Gastroesophageal sphincter (tissue), 4 donors: ENCODE data around the gene PIGL. TPM values are rescaled to one million over a fixed set of nuclear protein-coding genes. Genes with fewer than 3 reads are reported as not detected.

Experiments used
- ATAC-seq: fragments of 150-250 bp; one replicate; pipeline ENCODE4 v1.9.1; 2016; ENCODE audit warnings: mild to moderate bottlenecking, moderate library complexity
- H3K27ac ChIP-seq, 4 donors: fragments of 200-600 bp; sonication (generic) in 3 of 4; 1 replicate in 3 of 4; 2 replicates in 1 of 4; pipeline ENCODE4 v1.5.1; 2016 to 2019
- H3K27me3 ChIP-seq: fragments of 200-600 bp; sonication (generic); one replicate; pipeline ENCODE4 v1.5.1; 2019
- H3K36me3 ChIP-seq, 2 donors: fragments of 200-600 bp; sonication (generic); one replicate each; pipeline ENCODE4 v1.5.1; 2019; ENCODE audit warnings: control low read depth in 1 of 2
- H3K4me1 ChIP-seq, 3 donors: fragments of 200-600 bp; sonication (generic); 1 replicate in 2 of 3; 2 replicates in 1 of 3; pipeline ENCODE4 v1.5.1; 2016 to 2019; ENCODE audit warnings: control low read depth in 2 of 3
- H3K4me3 ChIP-seq, 2 donors: fragments of 200-600 bp; sonication (generic); one replicate each; pipeline ENCODE4 v1.5.1; 2019; ENCODE audit warnings: mild to moderate bottlenecking in 1 of 2, moderate library complexity in 1 of 2
- H3K9me3 ChIP-seq, 3 donors: fragments of 200-600 bp; sonication (generic); one replicate each; pipeline ENCODE4 v1.5.1; 2017 to 2019; ENCODE audit warnings: control low read depth in 2 of 3
- CTCF ChIP-seq, 4 experiments: fragments of 200-600 bp in 2 of 4; fragments of 450-650 bp in 2 of 4; sonication (generic) in 1 of 4; IDR thresholded peaks; one replicate each; pipeline ENCODE4 v1.5.1; 2017 to 2019; ENCODE audit warnings: antibody characterized with exemption in 4 of 4, mild to moderate bottlenecking in 2 of 4, moderate library complexity in 2 of 4
- EP300 ChIP-seq: sonication (generic); formaldehyde crosslinking; IDR thresholded peaks from one replicate; pipeline ENCODE4 v1.6.1; 2017; ENCODE audit warnings: antibody characterized with exemption, mild to moderate bottlenecking
- POLR2A ChIP-seq, 2 donors: fragments of 450-650 bp; IDR thresholded peaks; one replicate each; pipeline ENCODE4 v1.6.1; 2017; ENCODE audit warnings: antibody characterized with exemption in 2 of 2, mild to moderate bottlenecking in 2 of 2, moderate library complexity in 1 of 2
- POLR2AphosphoS5 ChIP-seq: sonication (generic); formaldehyde crosslinking; IDR thresholded peaks from one replicate; pipeline ENCODE4 v1.6.1; 2017; ENCODE audit warnings: antibody characterized with exemption
- WGBS, 2 donors: methylation state at CpG; one replicate each; pipeline ENCODE4 v1.1.5; 2018; ENCODE audit warnings: low coverage in 1 of 2; 5-methylcytosine and 5-hydroxymethylcytosine counted together
- total RNA-seq, 4 donors: library from RNA; depleted of rRNA; stranded (reverse); fragments of >200 nt; gene quantifications; one replicate each; pipeline ENCODE4 v1.1.0, GENCODE V29; 2016

Gene PIGL
- total RNA-seq, 4 donors from 2014 or later = 5.6 to 73.0 (median 29.6) TPM

- H3K4me3 ChIP-seq = no peak overlapping the region
- TF ChIP-seq POLR2A (IDR thresholded peaks at IDR 0.05) = no peak
- TF ChIP-seq EP300 = no peak
- no peak for TF ChIP-seq POLR2AphosphoS5
- TF ChIP-seq CTCF (IDR thresholded peaks at IDR 0.05) = no peak
- H3K27me3 ChIP-seq = no peaks in the 10 kb centered on the region
- H3K27ac ChIP-seq = no peak overlapping the region
- WGBS, 2 donors = 83 to 100% methylated on average over 1 to 3 of the region's 3 CpGs
- H3K36me3 ChIP-seq = peaks cover 0 to 49% of the 10 kb centered on the region in 2 donors
- no peaks in the 10 kb centered on the region for H3K9me3 ChIP-seq
- H3K4me1 ChIP-seq = peaks cover 0 to 15% (median 0%) of the 10 kb centered on the region in 3 donors
- no peak for ATAC-seq
Measured at GRCh38 chr17:16327018-16327417, 110.0 kb downstream of the PIGL start.

- WGBS, 2 donors = no CpG with 5 or more reads among the region's 1 CpG
- H3K9me3 ChIP-seq = no peaks in the 10 kb centered on the region
- H3K27me3 ChIP-seq = no peaks in the 10 kb centered on the region
- ATAC-seq = no peak
- peaks cover 0 to 30% of the 10 kb centered on the region in 2 donors for H3K36me3 ChIP-seq
- peaks cover 0 to 15% (median 0%) of the 10 kb centered on the region in 3 donors for H3K4me1 ChIP-seq
- TF ChIP-seq POLR2AphosphoS5 = no peak
- no peak for TF ChIP-seq CTCF (IDR thresholded peaks at IDR 0.05)
- TF ChIP-seq EP300 = no peak
- TF ChIP-seq POLR2A (IDR thresholded peaks at IDR 0.05) = no peak
- H3K27ac ChIP-seq = peak overlapping the region in 1 of 4 donors; percentile 14
- no peak overlapping the region for H3K4me3 ChIP-seq
Measured at GRCh38 chr17:16328997-16329396, 112.0 kb downstream of the PIGL start.

- H3K4me3 ChIP-seq = peak overlapping the region in 1 of 2 donors; percentile 10
- H3K4me1 ChIP-seq = peaks cover 0 to 15% (median 0%) of the 10 kb centered on the region in 3 donors
- peaks cover 0 to 24% of the 10 kb centered on the region in 2 donors for H3K36me3 ChIP-seq
- WGBS, 2 donors = 33 to 65% methylated on average over 4 to 11 of the region's 11 CpGs
- no peak for ATAC-seq
- H3K27me3 ChIP-seq = no peaks in the 10 kb centered on the region
- H3K27ac ChIP-seq = peak overlapping the region in 1 of 4 donors; percentile 14
- TF ChIP-seq CTCF (IDR thresholded peaks at IDR 0.05) (no peak), POLR2A (IDR thresholded peaks at IDR 0.05) (no peak), EP300 (no peak), POLR2AphosphoS5 (no peak)
- no peaks in the 10 kb centered on the region for H3K9me3 ChIP-seq
Measured at GRCh38 chr17:16329519-16330271, 112.7 kb downstream of the PIGL start.

GRCh38 chr17:16338391-16338790 is 121.4 kb downstream of the PIGL start:
- Histone ChIP-seq H3K4me1 (no peaks in the 10 kb centered on the region), H3K27ac (no peak overlapping the region), H3K9me3 (no peaks in the 10 kb centered on the region), H3K36me3 (peaks cover 0 to 13% of the 10 kb centered on the region in 2 donors), H3K27me3 (no peaks in the 10 kb centered on the region), H3K4me3 (no peak overlapping the region)
- TF ChIP-seq EP300 (no peak), CTCF (IDR thresholded peaks at IDR 0.05) (no peak), POLR2AphosphoS5 (no peak), POLR2A (IDR thresholded peaks at IDR 0.05) (no peak)
- no peak for ATAC-seq
- WGBS, 2 donors = 87 to 93% methylated on average over 3 of the region's 3 CpGs

DNA sequence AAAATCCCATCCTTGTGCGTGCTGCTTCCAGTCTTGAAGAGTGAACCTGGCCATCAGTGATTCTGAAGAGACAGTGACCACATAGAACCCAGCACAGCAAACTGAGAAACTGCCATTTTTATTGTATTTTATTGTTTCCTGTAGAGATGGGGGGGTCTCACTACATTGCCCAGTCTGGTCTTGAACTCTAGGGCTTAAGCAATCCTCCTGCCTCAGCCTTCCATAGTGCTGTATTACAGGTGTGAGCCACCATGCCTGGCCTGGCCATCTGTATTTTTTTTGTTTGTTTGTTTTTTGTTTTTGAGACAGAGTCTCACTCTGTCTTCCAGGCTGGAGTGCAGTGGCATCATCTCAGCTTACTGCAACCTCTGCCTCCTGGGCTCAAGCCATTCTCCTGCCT is 122.4 kb downstream of the PIGL start:
- no peaks in the 10 kb centered on the region for H3K27me3 ChIP-seq
- H3K27ac ChIP-seq = no peak overlapping the region
- TF ChIP-seq EP300 (no peak), POLR2A (IDR thresholded peaks at IDR 0.05) (no peak), POLR2AphosphoS5 (no peak), CTCF (IDR thresholded peaks at IDR 0.05) (no peak)
- ATAC-seq = no peak
- no peaks in the 10 kb centered on the region for H3K4me1 ChIP-seq
- H3K4me3 ChIP-seq = no peak overlapping the region
- WGBS, 2 donors = 100% methylated on average over 1 of the region's 1 CpG
- H3K36me3 ChIP-seq = peaks cover 0 to 23% of the 10 kb centered on the region in 2 donors
- H3K9me3 ChIP-seq = no peaks in the 10 kb centered on the region
